Tracheal epithelial cell (primary cell): Measurements from ENCODE around the gene ANKRD34B. TPM values are rescaled to one million over a fixed set of nuclear protein-coding genes. Genes with fewer than 3 reads are reported as not detected.

Source experiments
- total RNA-seq: library from RNA; depleted of rRNA; stranded (reverse); fragments of >200 nt; gene quantifications from 2 replicates; pipeline ENCODE4 v1.2.1, GENCODE V29; 2014

The ANKRD34B gene
- 0.96 TPM in 1 of 2 replicates, not detected in the other for total RNA-seq

DNA sequence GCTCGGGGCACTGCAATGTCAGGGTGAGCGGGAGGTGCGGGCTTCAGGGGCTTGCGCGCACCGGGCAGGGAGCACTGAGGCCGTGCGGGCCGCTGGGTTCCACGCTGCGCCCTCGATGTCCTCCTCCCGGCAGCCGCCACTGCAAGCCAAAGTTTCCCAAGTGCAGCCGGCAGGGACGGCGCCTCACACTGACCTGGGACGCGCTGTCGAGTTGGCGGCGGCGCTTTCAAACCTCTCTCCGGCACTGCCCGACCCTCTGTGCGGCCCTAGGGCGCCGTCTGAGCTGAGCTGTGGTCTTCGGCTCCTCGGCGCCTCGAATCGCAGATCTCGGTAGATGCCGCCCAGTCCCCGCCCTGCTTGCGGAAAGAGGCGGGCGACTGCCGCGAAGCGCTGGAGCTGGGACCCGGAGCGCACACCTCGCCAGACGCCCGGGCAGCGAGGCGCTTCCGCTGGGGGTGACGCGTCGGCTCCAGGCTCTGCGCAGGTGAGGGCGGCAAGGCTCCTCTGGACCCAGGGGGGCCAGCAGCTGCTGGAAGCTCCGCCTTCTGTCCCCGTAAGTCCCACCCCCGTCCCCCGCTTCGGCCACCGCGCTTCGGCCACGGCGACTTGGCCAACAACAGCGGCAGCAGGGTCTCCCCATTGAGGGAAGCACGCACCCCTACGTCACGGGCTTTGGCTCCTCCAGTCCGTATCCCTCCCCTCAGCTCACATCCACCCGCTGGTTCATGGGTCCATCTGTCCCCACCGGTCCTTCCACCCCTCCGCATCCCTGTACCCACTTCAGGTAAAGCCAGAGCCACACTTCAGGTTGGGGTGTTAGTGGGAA is at the start of gene ANKRD34B:
ANKRD34B (minus strand) TSS at position 320 of the 826 bp plus-strand sequence. CDS start 10,261 bp downstream, outside the sequence.

Other genes with a start within 250 kb of the ANKRD34B start
- 15.1 and 16.6 TPM in 2 replicates for gene ZFYVE16, start 162.2 kb downstream of the ANKRD34B start, total RNA-seq
- 0.43 and 0.48 TPM in 2 replicates for gene FAM151B, start 82.2 kb downstream of the ANKRD34B start, total RNA-seq
- gene MSH3, start 84.4 kb upstream of the ANKRD34B start, total RNA-seq = 9.6 and 14.7 TPM in 2 replicates
- gene DHFR, start 84.7 kb upstream of the ANKRD34B start, total RNA-seq = 2.6 and 4.8 TPM in 2 replicates